Pulmonary artery endothelial cell (primary cell): ENCODE results near the gene VAT1L. TPM values are rescaled to one million over a fixed set of nuclear protein-coding genes. Genes with fewer than 3 reads are reported as not detected.

ENCODE experiments used
- DNase-seq: peaks from one replicate; pipeline ENCODE4 v3.0.0-alpha.2; 2011; ENCODE audit warnings: low read depth, low spot score
- total RNA-seq: library from RNA; depleted of rRNA; stranded (reverse); fragments of >200 nt; gene quantifications from 2 replicates; pipeline ENCODE4 v1.2.3, GENCODE V29; 2014

The VAT1L gene
- total RNA-seq, 1 donor from 2014 or later: 1.1 TPM

- DNase-seq: no peak
These were observed 46.5 kb downstream of the VAT1L start for GRCh38 chr16:77834635-77835540.

- no peak for DNase-seq
These were observed 48.4 kb downstream of the VAT1L start for GRCh38 chr16:77836801-77837200.

GRCh38 chr16:77838597-77839255 lies 50.4 kb downstream of the VAT1L start:
- no peak for DNase-seq

- no peak for DNase-seq
These were observed 51.7 kb downstream of the VAT1L start for GRCh38 chr16:77840093-77840492.

- no peak for DNase-seq
These were observed 52.5 kb downstream of the VAT1L start for GRCh38 chr16:77840673-77841501.

GRCh38 chr16:77841502-77841763 lies 53.1 kb downstream of the VAT1L start:
- no peak for DNase-seq

GRCh38 chr16:77842468-77842867 lies 54.1 kb downstream of the VAT1L start:
- DNase-seq: no peak

GRCh38 chr16:77843405-77843804 lies 55.0 kb downstream of the VAT1L start:
- DNase-seq: no peak

GRCh38 chr16:77844801-77845200 lies 56.4 kb downstream of the VAT1L start:
- no peak for DNase-seq

- DNase-seq: no peak
These were observed 61.4 kb downstream of the VAT1L start for GRCh38 chr16:77849646-77850258.

GRCh38 chr16:77850636-77851333 lies 62.4 kb downstream of the VAT1L start:
- DNase-seq: no peak

GRCh38 chr16:77853161-77853560 lies 64.8 kb downstream of the VAT1L start:
- DNase-seq: no peak

GRCh38 chr16:77856438-77857160 lies 68.2 kb downstream of the VAT1L start:
- DNase-seq: no peak

- no peak for DNase-seq
These were observed 69.7 kb downstream of the VAT1L start for GRCh38 chr16:77858060-77858459.

- DNase-seq: no peak
These were observed 71.3 kb downstream of the VAT1L start for GRCh38 chr16:77859493-77860232.

- DNase-seq: no peak
These were observed 72.6 kb downstream of the VAT1L start for GRCh38 chr16:77860953-77861352.

GRCh38 chr16:77863250-77863649 lies 74.9 kb downstream of the VAT1L start:
- DNase-seq: no peak

GRCh38 chr16:77866752-77867151 lies 78.4 kb downstream of the VAT1L start:
- no peak for DNase-seq

- no peak for DNase-seq
These were observed 79.7 kb downstream of the VAT1L start for GRCh38 chr16:77868052-77868451.

- DNase-seq: no peak
These were observed 80.1 kb downstream of the VAT1L start for GRCh38 chr16:77868478-77868877.
